ENCODE results near the gene RCCD1.

The RCCD1 gene

DNA sequence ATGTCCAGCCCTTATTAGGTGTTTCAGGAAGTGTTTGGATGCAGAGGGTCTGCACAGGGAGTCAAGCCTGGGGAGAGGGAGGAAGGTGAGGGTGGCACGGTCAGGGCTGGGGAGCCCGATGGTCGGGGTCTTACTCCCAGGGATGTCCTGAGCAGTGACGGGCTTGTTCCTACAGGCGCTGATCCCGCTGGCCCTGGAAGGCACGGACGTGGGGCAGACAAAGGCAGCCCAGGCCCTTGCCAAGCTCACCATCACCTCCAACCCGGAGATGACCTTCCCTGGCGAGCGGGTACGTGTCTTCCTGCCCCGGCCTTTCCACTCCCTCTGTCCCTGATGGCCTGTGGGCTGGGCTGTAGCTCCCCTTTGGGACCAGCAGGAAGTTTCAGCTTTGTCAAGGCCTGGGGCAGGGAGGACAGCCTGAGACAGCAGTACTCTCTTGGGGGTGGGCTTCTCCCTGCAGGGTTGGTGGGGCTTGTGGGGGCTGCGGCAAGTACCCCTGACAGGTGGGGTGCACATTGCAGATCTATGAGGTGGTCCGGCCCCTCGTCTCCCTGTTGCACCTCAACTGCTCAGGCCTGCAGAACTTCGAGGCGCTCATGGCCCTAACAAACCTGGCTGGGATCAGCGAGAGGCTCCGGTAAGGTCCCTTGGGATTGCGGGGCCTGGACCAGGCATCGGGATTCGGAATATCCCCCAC lies 4.6 kb upstream of the RCCD1 start:
- Histone ChIP-seq H3K79me2 (ENCODE audit: insufficient read depth, low read length) (no peaks in the 10 kb centered on the region), H3K9me3 (ENCODE audit: low read length) (no peaks in the 10 kb centered on the region), H2AFZ (ENCODE audit: low read length) (no peak overlapping the region), H3K9ac (ENCODE audit: low read length) (no peak overlapping the region), H3K36me3 (ENCODE audit: insufficient read depth, low read length) (peaks cover 71% of the 10 kb centered on the region), H3K4me3 (ENCODE audit: low read depth, low read length, poor library complexity, severe bottlenecking) (no peak overlapping the region), H3K9me2 (ENCODE audit: low read depth, low read length) (no peaks in the 10 kb centered on the region), H3K27ac (ENCODE audit: low read depth, low read length, poor library complexity, severe bottlenecking) (no peak overlapping the region), H4K20me1 (ENCODE audit: insufficient read depth, low read length) (no peaks in the 10 kb centered on the region), H3F3A (ENCODE audit: insufficient read depth, low read length) (no peaks in the 10 kb centered on the region), H3K4me2 (ENCODE audit: low read length) (no peak overlapping the region), H3K4me1 (ENCODE audit: insufficient read depth, low read length, severe bottlenecking) (peaks cover 6% of the 10 kb centered on the region), H3K27me3 (ENCODE audit: insufficient read depth, low read length) (no peaks in the 10 kb centered on the region)
- TF ChIP-seq, protein P1, sequence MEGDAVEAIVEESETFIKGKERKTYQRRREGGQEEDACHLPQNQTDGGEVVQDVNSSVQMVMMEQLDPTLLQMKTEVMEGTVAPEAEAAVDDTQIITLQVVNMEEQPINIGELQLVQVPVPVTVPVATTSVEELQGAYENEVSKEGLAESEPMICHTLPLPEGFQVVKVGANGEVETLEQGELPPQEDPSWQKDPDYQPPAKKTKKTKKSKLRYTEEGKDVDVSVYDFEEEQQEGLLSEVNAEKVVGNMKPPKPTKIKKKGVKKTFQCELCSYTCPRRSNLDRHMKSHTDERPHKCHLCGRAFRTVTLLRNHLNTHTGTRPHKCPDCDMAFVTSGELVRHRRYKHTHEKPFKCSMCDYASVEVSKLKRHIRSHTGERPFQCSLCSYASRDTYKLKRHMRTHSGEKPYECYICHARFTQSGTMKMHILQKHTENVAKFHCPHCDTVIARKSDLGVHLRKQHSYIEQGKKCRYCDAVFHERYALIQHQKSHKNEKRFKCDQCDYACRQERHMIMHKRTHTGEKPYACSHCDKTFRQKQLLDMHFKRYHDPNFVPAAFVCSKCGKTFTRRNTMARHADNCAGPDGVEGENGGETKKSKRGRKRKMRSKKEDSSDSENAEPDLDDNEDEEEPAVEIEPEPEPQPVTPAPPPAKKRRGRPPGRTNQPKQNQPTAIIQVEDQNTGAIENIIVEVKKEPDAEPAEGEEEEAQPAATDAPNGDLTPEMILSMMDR (IDR thresholded peaks at IDR 0.05; ENCODE audit: low read length), result no peak
- TF ChIP-seq EZH2 (IDR thresholded peaks at IDR 0.05; ENCODE audit: borderline replicate concordance, low read length), result no peak

DNA sequence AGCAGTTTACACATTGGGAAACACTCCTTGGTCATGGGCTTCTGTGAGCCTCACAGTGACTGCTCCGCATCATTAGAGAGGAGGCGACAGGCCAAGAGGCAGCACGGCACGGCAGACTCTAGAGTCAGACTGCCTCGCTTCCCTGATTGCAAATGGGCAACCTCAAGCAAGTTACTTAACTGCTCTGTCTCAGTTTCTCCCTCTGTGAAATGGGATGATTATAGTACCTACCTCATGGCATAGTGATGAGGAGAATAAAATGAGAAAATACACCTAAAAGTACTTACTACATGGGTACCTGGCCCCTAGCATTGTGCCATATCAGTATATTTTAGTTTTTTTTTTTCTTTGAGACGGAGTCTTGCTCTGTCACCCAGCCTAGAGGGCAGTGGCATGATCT lies 4.0 kb upstream of the RCCD1 start:
- Histone ChIP-seq H3K4me1 (ENCODE audit: insufficient read depth, low read length, severe bottlenecking) (peaks cover 11% of the 10 kb centered on the region), H3K9me3 (ENCODE audit: low read length) (no peaks in the 10 kb centered on the region), H3K4me3 (ENCODE audit: low read depth, low read length, poor library complexity, severe bottlenecking) (no peak overlapping the region), H3K27me3 (ENCODE audit: insufficient read depth, low read length) (no peaks in the 10 kb centered on the region), H3K9me2 (ENCODE audit: low read depth, low read length) (no peaks in the 10 kb centered on the region), H3K9ac (ENCODE audit: low read length) (no peak overlapping the region), H3K27ac (ENCODE audit: low read depth, low read length, poor library complexity, severe bottlenecking) (no peak overlapping the region), H2AFZ (ENCODE audit: low read length) (no peak overlapping the region), H3K36me3 (ENCODE audit: insufficient read depth, low read length) (peaks cover 69% of the 10 kb centered on the region), H3F3A (ENCODE audit: insufficient read depth, low read length) (no peaks in the 10 kb centered on the region), H4K20me1 (ENCODE audit: insufficient read depth, low read length) (no peaks in the 10 kb centered on the region), H3K4me2 (ENCODE audit: low read length) (no peak overlapping the region), H3K79me2 (ENCODE audit: insufficient read depth, low read length) (no peaks in the 10 kb centered on the region)
- TF ChIP-seq, protein P1 (IDR thresholded peaks at IDR 0.05; ENCODE audit: low read length), result no peak
- TF ChIP-seq EZH2 (IDR thresholded peaks at IDR 0.05; ENCODE audit: borderline replicate concordance, low read length), result no peak

DNA sequence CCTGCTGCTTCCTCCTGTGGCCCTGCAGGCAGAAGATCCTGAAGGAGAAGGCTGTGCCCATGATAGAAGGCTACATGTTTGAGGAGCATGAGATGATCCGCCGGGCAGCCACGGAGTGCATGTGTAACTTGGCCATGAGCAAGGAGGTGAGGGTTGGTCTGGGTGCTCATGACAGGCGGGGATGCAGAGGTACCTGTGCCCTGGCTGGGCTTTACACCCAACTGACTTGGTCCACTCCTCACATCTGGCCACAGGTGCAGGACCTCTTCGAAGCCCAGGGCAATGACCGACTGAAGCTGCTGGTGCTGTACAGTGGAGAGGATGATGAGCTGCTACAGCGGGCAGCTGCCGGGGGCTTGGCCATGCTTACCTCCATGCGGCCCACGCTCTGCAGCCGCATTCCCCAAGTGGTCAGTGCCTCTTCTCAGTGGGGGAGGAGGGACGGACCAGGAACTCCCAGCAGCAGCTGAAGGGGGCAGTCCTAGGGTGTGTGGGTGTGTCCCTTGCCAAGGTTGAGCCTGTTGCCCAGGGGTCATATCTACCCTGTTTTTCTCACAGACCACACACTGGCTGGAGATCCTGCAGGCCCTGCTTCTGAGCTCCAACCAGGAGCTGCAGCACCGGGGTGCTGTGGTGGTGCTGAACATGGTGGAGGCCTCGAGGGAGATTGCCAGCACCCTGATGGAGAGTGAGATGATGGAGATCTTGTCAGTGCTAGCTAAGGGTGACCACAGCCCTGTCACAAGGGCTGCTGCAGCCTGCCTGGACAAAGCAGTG lies 1.6 kb upstream of the RCCD1 start:
- no peaks in the 10 kb centered on the region for H3F3A ChIP-seq (ENCODE audit: insufficient read depth, low read length)
- H3K4me3 ChIP-seq (ENCODE audit: low read depth, low read length, poor library complexity, severe bottlenecking), result no peak overlapping the region
- H2AFZ ChIP-seq (ENCODE audit: low read length), result no peak overlapping the region
- TF ChIP-seq EZH2 (IDR thresholded peaks at IDR 0.05; ENCODE audit: borderline replicate concordance, low read length), result no peak
- TF ChIP-seq, protein P1 (IDR thresholded peaks at IDR 0.05; ENCODE audit: low read length), result no peak
- no peaks in the 10 kb centered on the region for H3K9me3 ChIP-seq (ENCODE audit: low read length)
- peaks cover 24% of the 10 kb centered on the region for H3K4me1 ChIP-seq (ENCODE audit: insufficient read depth, low read length, severe bottlenecking)
- H3K9ac ChIP-seq (ENCODE audit: low read length), result no peak overlapping the region
- no peak overlapping the region for H3K4me2 ChIP-seq (ENCODE audit: low read length)
- peaks cover 49% of the 10 kb centered on the region for H3K36me3 ChIP-seq (ENCODE audit: insufficient read depth, low read length)
- H3K27me3 ChIP-seq (ENCODE audit: insufficient read depth, low read length), result no peaks in the 10 kb centered on the region
- no peaks in the 10 kb centered on the region for H4K20me1 ChIP-seq (ENCODE audit: insufficient read depth, low read length)
- H3K27ac ChIP-seq (ENCODE audit: low read depth, low read length, poor library complexity, severe bottlenecking), result no peak overlapping the region
- H3K79me2 ChIP-seq (ENCODE audit: insufficient read depth, low read length), result no peaks in the 10 kb centered on the region
- H3K9me2 ChIP-seq (ENCODE audit: low read depth, low read length), result no peaks in the 10 kb centered on the region
